Measurements from ENCODE around the gene MAGI2.

DNA sequence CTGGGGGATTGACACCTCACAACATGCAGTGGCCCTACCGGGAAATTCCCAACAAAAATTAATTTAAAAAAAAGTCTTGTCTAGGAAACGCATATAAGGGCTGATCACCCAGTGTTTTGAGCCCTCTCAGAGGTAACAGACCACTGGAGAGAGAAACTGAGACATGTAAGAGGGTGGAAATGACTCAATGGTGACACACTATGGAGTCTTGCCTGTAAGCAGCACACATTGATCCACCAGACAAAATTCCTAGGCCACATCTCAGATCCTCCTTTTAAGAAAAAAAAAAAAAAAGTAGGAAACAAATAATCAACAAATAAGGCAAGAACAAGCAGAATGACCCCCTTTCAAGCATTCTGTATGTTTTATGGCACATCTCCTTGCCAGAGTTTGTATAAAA lies 296.2 kb downstream of the MAGI2 start:
- TF ChIP-seq CTCF (IDR thresholded peaks at IDR 0.05; ENCODE audit: borderline replicate concordance, extremely low read depth, low read length, poor library complexity, severe bottlenecking) (no peak), EZH2 (IDR thresholded peaks at IDR 0.05; ENCODE audit: borderline replicate concordance, low read depth, low read length, severe bottlenecking) (no peak)

Measured in DND-41 (cell line).